Measurements from ENCODE around the gene PET117.

- TF ChIP-seq CTCF (IDR thresholded peaks at IDR 0.05): no peak
- no peak for TF ChIP-seq POLR2A (IDR thresholded peaks at IDR 0.05)
These were observed 44.3 kb upstream of the PET117 start for GRCh38 chr20:18093388-18093787.
